ENCODE data around the gene GABARAPL1.
"Not testable (repeated sequence)": the region's sequence is repeated elsewhere in the genome, so short reads cannot be mapped to it uniquely, and the experiment has no call there.

GABARAPL1 gene

DNA sequence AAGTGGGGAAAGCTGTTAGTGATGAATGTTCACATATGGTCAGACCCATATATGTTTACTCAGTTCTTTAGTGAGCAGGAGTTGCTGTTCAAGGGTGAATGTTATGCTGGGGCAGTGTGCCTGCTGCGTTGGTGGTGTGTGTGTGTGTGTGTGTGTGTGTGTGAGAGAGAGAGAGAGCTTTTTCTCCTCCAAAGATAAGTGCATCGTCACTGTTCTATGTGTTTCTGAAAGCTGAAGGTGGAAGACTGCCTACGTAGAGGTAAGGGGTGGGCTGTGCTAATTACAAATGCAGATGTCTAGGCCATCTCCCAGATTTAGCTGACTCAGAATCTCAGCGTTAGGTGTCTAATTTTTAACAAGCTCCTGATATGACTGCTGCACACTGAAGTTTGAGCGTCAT is 10.5 kb downstream of the GABARAPL1 start:
- TF ChIP-seq EZH2 (IDR thresholded peaks at IDR 0.05; ENCODE audit: borderline replicate concordance, low read length): no peak
- TF ChIP-seq, protein P1, sequence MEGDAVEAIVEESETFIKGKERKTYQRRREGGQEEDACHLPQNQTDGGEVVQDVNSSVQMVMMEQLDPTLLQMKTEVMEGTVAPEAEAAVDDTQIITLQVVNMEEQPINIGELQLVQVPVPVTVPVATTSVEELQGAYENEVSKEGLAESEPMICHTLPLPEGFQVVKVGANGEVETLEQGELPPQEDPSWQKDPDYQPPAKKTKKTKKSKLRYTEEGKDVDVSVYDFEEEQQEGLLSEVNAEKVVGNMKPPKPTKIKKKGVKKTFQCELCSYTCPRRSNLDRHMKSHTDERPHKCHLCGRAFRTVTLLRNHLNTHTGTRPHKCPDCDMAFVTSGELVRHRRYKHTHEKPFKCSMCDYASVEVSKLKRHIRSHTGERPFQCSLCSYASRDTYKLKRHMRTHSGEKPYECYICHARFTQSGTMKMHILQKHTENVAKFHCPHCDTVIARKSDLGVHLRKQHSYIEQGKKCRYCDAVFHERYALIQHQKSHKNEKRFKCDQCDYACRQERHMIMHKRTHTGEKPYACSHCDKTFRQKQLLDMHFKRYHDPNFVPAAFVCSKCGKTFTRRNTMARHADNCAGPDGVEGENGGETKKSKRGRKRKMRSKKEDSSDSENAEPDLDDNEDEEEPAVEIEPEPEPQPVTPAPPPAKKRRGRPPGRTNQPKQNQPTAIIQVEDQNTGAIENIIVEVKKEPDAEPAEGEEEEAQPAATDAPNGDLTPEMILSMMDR (IDR thresholded peaks at IDR 0.05; ENCODE audit: low read length): no peak
- Histone ChIP-seq H3K27me3 (ENCODE audit: insufficient read depth, low read length) (no peaks in the 10 kb centered on the region), H3K4me3 (ENCODE audit: low read depth, low read length, poor library complexity, severe bottlenecking) (no peak overlapping the region), H3K4me1 (ENCODE audit: insufficient read depth, low read length, severe bottlenecking) (peaks cover 41% of the 10 kb centered on the region), H3K79me2 (ENCODE audit: insufficient read depth, low read length) (no peaks in the 10 kb centered on the region), H2AFZ (ENCODE audit: low read length) (no peak overlapping the region), H3K9me3 (ENCODE audit: low read length) (no peaks in the 10 kb centered on the region), H4K20me1 (ENCODE audit: insufficient read depth, low read length) (no peaks in the 10 kb centered on the region), H3F3A (ENCODE audit: insufficient read depth, low read length) (0 out of 2 replicates have a peak, but pooled peaks cover 4% of the 10 kb centered on the region), H3K27ac (ENCODE audit: low read depth, low read length, poor library complexity, severe bottlenecking) (peak overlapping the region; percentile 44), H3K4me2 (ENCODE audit: low read length) (no peak overlapping the region), H3K9ac (ENCODE audit: low read length) (no peak overlapping the region), H3K36me3 (ENCODE audit: insufficient read depth, low read length) (peaks cover 65% of the 10 kb centered on the region), H3K9me2 (ENCODE audit: low read depth, low read length) (no peaks in the 10 kb centered on the region)

DNA sequence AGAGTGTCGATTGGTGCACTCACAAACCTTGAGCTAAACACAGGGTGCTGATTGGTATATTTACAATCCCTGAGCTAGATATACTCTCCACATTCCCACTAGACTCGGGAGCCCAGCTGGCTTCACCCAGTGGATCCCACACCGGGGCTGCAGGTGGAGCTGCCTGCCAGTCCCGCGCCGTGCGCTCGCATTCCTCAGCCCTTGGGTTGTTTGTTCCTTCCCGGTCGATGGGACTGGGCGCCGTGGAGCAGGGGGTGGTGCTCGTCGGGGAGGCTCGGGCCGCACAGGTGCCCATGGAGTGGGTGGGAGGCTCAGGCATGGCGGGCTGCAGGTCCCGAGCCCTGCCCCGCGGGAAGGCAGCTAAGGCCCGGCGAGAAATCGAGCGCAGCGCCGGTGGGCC is 12.7 kb downstream of the GABARAPL1 start:
- H3K4me2 ChIP-seq (ENCODE audit: low read length); H3K4me3 ChIP-seq (ENCODE audit: low read depth, low read length, poor library complexity, severe bottlenecking); H3F3A ChIP-seq (ENCODE audit: insufficient read depth, low read length); H3K27ac ChIP-seq (ENCODE audit: low read depth, low read length, poor library complexity, severe bottlenecking); H3K9me3 ChIP-seq (ENCODE audit: low read length); H3K9me2 ChIP-seq (ENCODE audit: low read depth, low read length); H2AFZ ChIP-seq (ENCODE audit: low read length); H4K20me1 ChIP-seq (ENCODE audit: insufficient read depth, low read length); H3K9ac ChIP-seq (ENCODE audit: low read length); H3K27me3 ChIP-seq (ENCODE audit: insufficient read depth, low read length); H3K79me2 ChIP-seq (ENCODE audit: insufficient read depth, low read length): not testable (repeated sequence)
- Histone ChIP-seq H3K36me3 (ENCODE audit: insufficient read depth, low read length) (peaks cover 54% of the 10 kb centered on the region), H3K4me1 (ENCODE audit: insufficient read depth, low read length, severe bottlenecking) (peaks cover 54% of the 10 kb centered on the region)

- Histone ChIP-seq H3K36me3 (ENCODE audit: insufficient read depth, low read length) (peaks cover 48% of the 10 kb centered on the region), H3K27ac (ENCODE audit: low read depth, low read length, poor library complexity, severe bottlenecking) (peak overlapping the region; percentile 100), H3K4me1 (ENCODE audit: insufficient read depth, low read length, severe bottlenecking) (peaks cover 54% of the 10 kb centered on the region), H3K9me2 (ENCODE audit: low read depth, low read length) (no peaks in the 10 kb centered on the region), H3K9me3 (ENCODE audit: low read length) (no peaks in the 10 kb centered on the region), H2AFZ (ENCODE audit: low read length) (no peak overlapping the region), H3K27me3 (ENCODE audit: insufficient read depth, low read length) (no peaks in the 10 kb centered on the region), H3K9ac (ENCODE audit: low read length) (peak overlapping the region; percentile 64; the same call in 1 of the 2 replicates), H3K4me3 (ENCODE audit: low read depth, low read length, poor library complexity, severe bottlenecking) (no peak overlapping the region), H3K79me2 (ENCODE audit: insufficient read depth, low read length) (no peaks in the 10 kb centered on the region), H4K20me1 (ENCODE audit: insufficient read depth, low read length) (no peaks in the 10 kb centered on the region), H3K4me2 (ENCODE audit: low read length) (no peak overlapping the region), H3F3A (ENCODE audit: insufficient read depth, low read length) (0 out of 2 replicates have a peak, but pooled peaks cover 4% of the 10 kb centered on the region)
- TF ChIP-seq EZH2 (IDR thresholded peaks at IDR 0.05; ENCODE audit: borderline replicate concordance, low read length): no peak
- TF ChIP-seq, protein P1 (IDR thresholded peaks at IDR 0.05; ENCODE audit: low read length): no peak
Measured at GRCh38 chr12:10226086-10226485, 13.4 kb downstream of the GABARAPL1 start.

DNA sequence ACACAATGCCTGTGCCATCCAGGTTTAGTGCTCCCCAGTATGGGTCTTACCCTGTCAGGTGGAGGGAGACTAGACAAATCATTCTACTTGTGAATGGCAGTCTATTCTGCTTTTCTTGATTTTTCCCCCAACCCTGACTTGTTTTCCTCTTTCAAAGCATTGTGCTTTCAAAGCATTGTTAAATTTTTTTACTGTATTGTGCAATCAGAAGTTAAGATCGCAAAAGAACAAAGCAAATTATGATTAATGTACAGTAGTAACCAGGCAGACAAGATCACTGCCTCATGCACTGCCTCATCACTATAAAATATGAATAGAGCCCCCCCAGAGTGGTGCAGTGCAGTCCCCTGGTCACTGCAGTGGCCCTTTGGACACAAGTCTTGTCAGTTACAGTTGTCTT is 14.1 kb downstream of the GABARAPL1 start:
- Histone ChIP-seq H3K36me3 (ENCODE audit: insufficient read depth, low read length) (peaks cover 47% of the 10 kb centered on the region), H3K9ac (ENCODE audit: low read length) (peak overlapping the region; percentile 64; the same call in 1 of the 2 replicates), H3K4me1 (ENCODE audit: insufficient read depth, low read length, severe bottlenecking) (peaks cover 54% of the 10 kb centered on the region), H3K9me2 (ENCODE audit: low read depth, low read length) (no peaks in the 10 kb centered on the region), H3F3A (ENCODE audit: insufficient read depth, low read length) (0 out of 2 replicates have a peak, but pooled peaks cover 4% of the 10 kb centered on the region), H3K4me2 (ENCODE audit: low read length) (peak overlapping the region; percentile 54), H3K27me3 (ENCODE audit: insufficient read depth, low read length) (no peaks in the 10 kb centered on the region), H3K79me2 (ENCODE audit: insufficient read depth, low read length) (no peaks in the 10 kb centered on the region), H3K27ac (ENCODE audit: low read depth, low read length, poor library complexity, severe bottlenecking) (peak overlapping the region; percentile 100), H3K9me3 (ENCODE audit: low read length) (no peaks in the 10 kb centered on the region), H4K20me1 (ENCODE audit: insufficient read depth, low read length) (no peaks in the 10 kb centered on the region), H3K4me3 (ENCODE audit: low read depth, low read length, poor library complexity, severe bottlenecking) (peak overlapping the region; percentile 36), H2AFZ (ENCODE audit: low read length) (no peak overlapping the region)
- TF ChIP-seq, protein P1 (IDR thresholded peaks at IDR 0.05; ENCODE audit: low read length): no peak
- TF ChIP-seq EZH2 (IDR thresholded peaks at IDR 0.05; ENCODE audit: borderline replicate concordance, low read length): no peak

Measured in OCI-LY1 (cell line).